Astrocyte of the spinal cord (primary cell): ENCODE data around the gene FBXL16.

ENCODE experiments used
- DNase-seq: peaks from one replicate; pipeline ENCODE4 v3.0.0; 2011; ENCODE audit warnings: low read depth, low spot score
- H3K4me3 ChIP-seq: 2 replicates; pipeline ENCODE4 v1.5.1; 2011; ENCODE audit warnings: low read depth, mild to moderate bottlenecking, low read length, moderate library complexity
- CTCF ChIP-seq: IDR thresholded peaks from 2 replicates; pipeline ENCODE4 v1.5.1; 2012; ENCODE audit warnings: low read depth, mild to moderate bottlenecking, low read length, inconsistent platforms
- in situ Hi-C: cut with HindIII; loops from 2 replicates; pipeline ENCODE4 v1.10.0; 2017; ENCODE audit warnings: low sequenced_read_pairs

FBXL16 gene

GRCh38 chr16:730666-731509, 25.3 kb upstream of the FBXL16 start:
- no peak for DNase-seq
- in situ Hi-C loops: no loop called here
- no peak for TF ChIP-seq CTCF
- no peak overlapping the region for H3K4me3 ChIP-seq

- DNase-seq: no peak
- in situ Hi-C loops: no loop called here
- no peak overlapping the region for H3K4me3 ChIP-seq
- TF ChIP-seq CTCF: no peak
Measured at GRCh38 chr16:729768-730665, 24.4 kb upstream of the FBXL16 start.

- peak overlapping the region; percentile 62 for H3K4me3 ChIP-seq
- in situ Hi-C loops: no loop called here
- no peak for TF ChIP-seq CTCF
- DNase-seq: no peak
Measured at GRCh38 chr16:728890-729744, 23.5 kb upstream of the FBXL16 start.

- no peak for TF ChIP-seq CTCF
- DNase-seq: peak; percentile 83
- in situ Hi-C loops: no loop called here
- peak overlapping the region; percentile 62 for H3K4me3 ChIP-seq
Measured at GRCh38 chr16:728131-728889, 22.7 kb upstream of the FBXL16 start.

- in situ Hi-C loops: no loop called here
- H3K4me3 ChIP-seq: peak overlapping the region; percentile 62
- DNase-seq: no peak
- no peak for TF ChIP-seq CTCF
Measured at GRCh38 chr16:727291-727977, 21.8 kb upstream of the FBXL16 start.
